ENCODE results near the gene IL6.
"Not testable (repeated sequence)": the region's sequence is repeated elsewhere in the genome, so short reads cannot be mapped to it uniquely, and the experiment has no call there.

The IL6 gene

GRCh38 chr7:22771194-22771871 is 44.3 kb downstream of the IL6 start:
- H3K36me3 Mint-ChIP-seq (ENCODE audit: low read depth): no peaks in the 10 kb centered on the region
- no peak overlapping the region for H3K27ac Mint-ChIP-seq
- peaks cover 39% of the 10 kb centered on the region for H3K27me3 Mint-ChIP-seq (ENCODE audit: low read depth)
- no peak overlapping the region for H3K4me3 Mint-ChIP-seq
- no peaks in the 10 kb centered on the region for H3K4me1 Mint-ChIP-seq (ENCODE audit: low read depth)
- H3K9me3 Mint-ChIP-seq: no peaks in the 10 kb centered on the region

DNA sequence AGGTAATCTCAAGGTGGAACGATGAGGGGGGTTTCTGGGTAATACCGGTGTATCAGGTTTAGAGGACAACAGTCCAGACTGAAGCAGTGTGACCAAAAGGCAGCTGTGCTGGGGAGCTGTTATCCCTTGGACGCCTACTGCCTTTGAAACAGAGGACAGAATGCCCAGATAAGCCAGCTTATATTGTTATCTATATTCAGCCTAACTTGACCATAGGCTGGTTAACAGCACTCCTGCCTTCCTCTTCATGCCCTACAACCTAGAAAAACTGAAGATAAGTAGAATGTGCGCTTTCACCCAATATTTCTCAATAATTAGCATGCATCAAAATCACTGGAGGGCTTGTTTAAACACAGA is 44.9 kb downstream of the IL6 start:
- H3K27ac Mint-ChIP-seq: no peak overlapping the region
- no peaks in the 10 kb centered on the region for H3K4me1 Mint-ChIP-seq (ENCODE audit: low read depth)
- H3K4me3 Mint-ChIP-seq: no peak overlapping the region
- peaks cover 38% of the 10 kb centered on the region for H3K27me3 Mint-ChIP-seq (ENCODE audit: low read depth)
- no peaks in the 10 kb centered on the region for H3K36me3 Mint-ChIP-seq (ENCODE audit: low read depth)
- H3K9me3 Mint-ChIP-seq: no peaks in the 10 kb centered on the region

GRCh38 chr7:22772885-22773284 is 45.9 kb downstream of the IL6 start:
- peaks cover 32% of the 10 kb centered on the region for H3K27me3 Mint-ChIP-seq (ENCODE audit: low read depth)
- H3K36me3 Mint-ChIP-seq (ENCODE audit: low read depth): no peaks in the 10 kb centered on the region
- no peaks in the 10 kb centered on the region for H3K9me3 Mint-ChIP-seq
- H3K27ac Mint-ChIP-seq: no peak overlapping the region
- H3K4me1 Mint-ChIP-seq (ENCODE audit: low read depth): no peaks in the 10 kb centered on the region
- no peak overlapping the region for H3K4me3 Mint-ChIP-seq

GRCh38 chr7:22776964-22777363 is 50.0 kb downstream of the IL6 start:
- H3K27me3 Mint-ChIP-seq (ENCODE audit: low read depth): peaks cover 28% of the 10 kb centered on the region
- no peak overlapping the region for H3K4me3 Mint-ChIP-seq
- H3K36me3 Mint-ChIP-seq (ENCODE audit: low read depth): no peaks in the 10 kb centered on the region
- H3K27ac Mint-ChIP-seq: no peak overlapping the region
- no peaks in the 10 kb centered on the region for H3K9me3 Mint-ChIP-seq
- H3K4me1 Mint-ChIP-seq (ENCODE audit: low read depth): no peaks in the 10 kb centered on the region

- not testable (repeated sequence) for H3K36me3 Mint-ChIP-seq (ENCODE audit: low read depth); H3K4me3 Mint-ChIP-seq
Observed at GRCh38 chr7:22779730-22780323, 52.8 kb downstream of the IL6 start.

GRCh38 chr7:22781230-22781711 is 54.3 kb downstream of the IL6 start:
- no peak overlapping the region for H3K4me3 Mint-ChIP-seq
- H3K27ac Mint-ChIP-seq: no peak overlapping the region
- H3K4me1 Mint-ChIP-seq (ENCODE audit: low read depth): no peaks in the 10 kb centered on the region
- H3K36me3 Mint-ChIP-seq (ENCODE audit: low read depth): no peaks in the 10 kb centered on the region
- peaks cover 16% of the 10 kb centered on the region for H3K27me3 Mint-ChIP-seq (ENCODE audit: low read depth)
- no peaks in the 10 kb centered on the region for H3K9me3 Mint-ChIP-seq

More at GRCh38 chr7:22779730-22780323, 52.8 kb downstream of the IL6 start:
- not testable (repeated sequence) for H3K27ac Mint-ChIP-seq; H3K4me1 Mint-ChIP-seq (ENCODE audit: low read depth); H3K9me3 Mint-ChIP-seq
- H3K27me3 Mint-ChIP-seq (ENCODE audit: low read depth): peaks cover 26% of the 10 kb centered on the region

All from T-helper 1 cell treated with Interleukin-12 subunit alpha and Interleukin-12 subunit beta and Interleukin-4 antibody, amounts not matched to agents 30 μg/mL and 1 μg/mL, for 36 hours (primary cell).